Thoracic aorta (tissue), 2 donors: ENCODE measurements around the gene MYH10. TPM values are rescaled to one million over a fixed set of nuclear protein-coding genes. Genes with fewer than 3 reads are reported as not detected.

Experiments used
- ATAC-seq: fragments of 150-250 bp; one replicate; pipeline ENCODE4 v1.8.0; 2017; ENCODE audit warnings: low read depth; ENCODE audit not compliant: insufficient number of reproducible peaks, low FRiP score
- DNase-seq: peaks from one replicate; pipeline ENCODE4 v3.0.0-alpha.2; 2020; ENCODE audit warnings: low spot score
- H3K27ac ChIP-seq, 2 donors: fragments of 200-600 bp; sonication (generic); 1 replicate in 1 of 2; 2 replicates in 1 of 2; pipeline ENCODE4 v1.5.1; 2016; ENCODE audit warnings: mild to moderate bottlenecking in 2 of 2, moderate library complexity in 2 of 2
- H3K27me3 ChIP-seq: fragments of 200-600 bp; sonication (generic); replicated peaks from 2 replicates; pipeline ENCODE4 v1.6.0; 2016; ENCODE audit warnings: mild to moderate bottlenecking; ENCODE audit not compliant: insufficient read depth
- H3K36me3 ChIP-seq: fragments of 200-600 bp; sonication (generic); one replicate; pipeline ENCODE4 v1.5.1; 2016
- H3K4me1 ChIP-seq, 2 donors: fragments of 200-600 bp; sonication (generic); 1 replicate in 1 of 2; 2 replicates in 1 of 2; pipeline versions ENCODE4 v1.5.1 to v1.6.0; 2016; ENCODE audit warnings: low read depth in 2 of 2, mild to moderate bottlenecking in 1 of 2; ENCODE audit not compliant: control insufficient read depth in 1 of 2
- H3K4me3 ChIP-seq: fragments of 200-600 bp; sonication (generic); 2 replicates; pipeline ENCODE4 v1.5.1; 2016; ENCODE audit warnings: mild to moderate bottlenecking
- H3K9me3 ChIP-seq: fragments of 200-600 bp; sonication (generic); 2 replicates; pipeline ENCODE4 v1.5.1; 2016
- CTCF ChIP-seq: fragments of 200-600 bp; sonication (generic); IDR thresholded peaks from one replicate; pipeline ENCODE4 v1.5.1; 2019; ENCODE audit warnings: antibody characterized with exemption
- total RNA-seq, 2 donors: library from RNA; depleted of rRNA; stranded (reverse); fragments of >200 nt; gene quantifications; one replicate each; pipeline versions ENCODE4 v1.1.0 to v1.2.3, GENCODE V29; 2016

Gene MYH10
- total RNA-seq, 2 donors from 2014 or later = 1,436 to 1,719 TPM

- no peaks in the 10 kb centered on the region for H3K27me3 ChIP-seq
- H3K9me3 ChIP-seq = no peaks in the 10 kb centered on the region
- H3K4me1 ChIP-seq = peaks cover 4 to 14% of the 10 kb centered on the region in 2 donors
- H3K27ac ChIP-seq = no peak overlapping the region
- TF ChIP-seq CTCF = no peak
- ATAC-seq = no peak
- H3K36me3 ChIP-seq = no peaks in the 10 kb centered on the region
- H3K4me3 ChIP-seq = no peak overlapping the region
- no peak for DNase-seq
These were observed 204.3 kb downstream of the MYH10 start for GRCh38 chr17:8426094-8426720.

Other genes with a start within 250 kb of the MYH10 start
- gene RPL26, start 247.5 kb downstream of the MYH10 start, total RNA-seq = 1,000 to 10,000 TPM; 1,235 to 1,884 TPM
- under 1 TPM in 1 of 2 donors, not detected in 1; 0.56 TPM for gene RNF222, start 232.9 kb downstream of the MYH10 start, total RNA-seq
- 100 to 1,000 TPM; 110 to 113 TPM for gene NDEL1, start 194.8 kb downstream of the MYH10 start, total RNA-seq
- not detected for gene CCDC42, start 114.1 kb upstream of the MYH10 start, total RNA-seq
- not detected for gene SPDYE4, start 127.8 kb upstream of the MYH10 start, total RNA-seq
- gene MFSD6L, start 168.6 kb upstream of the MYH10 start, total RNA-seq = under 1 TPM in 1 of 2 donors, not detected in 1; 0.27 TPM
- gene PIK3R6, start 236.9 kb upstream of the MYH10 start, total RNA-seq = 1 to 10 TPM; 1.5 to 3.5 TPM